ENCODE results near the gene FOXO1.

- TF ChIP-seq, protein P1, sequence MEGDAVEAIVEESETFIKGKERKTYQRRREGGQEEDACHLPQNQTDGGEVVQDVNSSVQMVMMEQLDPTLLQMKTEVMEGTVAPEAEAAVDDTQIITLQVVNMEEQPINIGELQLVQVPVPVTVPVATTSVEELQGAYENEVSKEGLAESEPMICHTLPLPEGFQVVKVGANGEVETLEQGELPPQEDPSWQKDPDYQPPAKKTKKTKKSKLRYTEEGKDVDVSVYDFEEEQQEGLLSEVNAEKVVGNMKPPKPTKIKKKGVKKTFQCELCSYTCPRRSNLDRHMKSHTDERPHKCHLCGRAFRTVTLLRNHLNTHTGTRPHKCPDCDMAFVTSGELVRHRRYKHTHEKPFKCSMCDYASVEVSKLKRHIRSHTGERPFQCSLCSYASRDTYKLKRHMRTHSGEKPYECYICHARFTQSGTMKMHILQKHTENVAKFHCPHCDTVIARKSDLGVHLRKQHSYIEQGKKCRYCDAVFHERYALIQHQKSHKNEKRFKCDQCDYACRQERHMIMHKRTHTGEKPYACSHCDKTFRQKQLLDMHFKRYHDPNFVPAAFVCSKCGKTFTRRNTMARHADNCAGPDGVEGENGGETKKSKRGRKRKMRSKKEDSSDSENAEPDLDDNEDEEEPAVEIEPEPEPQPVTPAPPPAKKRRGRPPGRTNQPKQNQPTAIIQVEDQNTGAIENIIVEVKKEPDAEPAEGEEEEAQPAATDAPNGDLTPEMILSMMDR (IDR thresholded peaks at IDR 0.05; ENCODE audit: low read length) = no peak
- TF ChIP-seq EZH2 (IDR thresholded peaks at IDR 0.05; ENCODE audit: borderline replicate concordance, low read length) = no peak
These were observed 52.5 kb downstream of the FOXO1 start for GRCh38 chr13:40613914-40614313.
